ENCODE data around the gene RAB25. TPM values are rescaled to one million over a fixed set of nuclear protein-coding genes. Genes with fewer than 3 reads are reported as not detected.

The RAB25 gene
- total RNA-seq, 1 experiment from 2014 or later: not detected

- Histone ChIP-seq H3K36me3 (no peaks in the 10 kb centered on the region), H3K27me3 (no peaks in the 10 kb centered on the region), H3K9me3 (replicated peaks) (no peaks in the 10 kb centered on the region), H3K27ac (peak overlapping the region; percentile 96), H3K4me3 (no peak overlapping the region), H3K4me1 (peaks cover 67% of the 10 kb centered on the region)
- peak; percentile 85 to 86 for DNase-seq
Measured at GRCh38 chr1:156119503-156120209, 58.7 kb downstream of the RAB25 start.

Other genes with a start within 250 kb of the RAB25 start
- 22.8 and 25.8 TPM in 2 replicates for gene GON4L, start 203.9 kb upstream of the RAB25 start, total RNA-seq (2014; rRNA removed; shearing (Covaris generic))
- 6.8 and 6.9 TPM in 2 replicates for gene SYT11, start 201.6 kb upstream of the RAB25 start, total RNA-seq (2014; rRNA removed; shearing (Covaris generic))
- 19.4 and 26.0 TPM in 2 replicates for gene RIT1, start 149.8 kb upstream of the RAB25 start, total RNA-seq (2014; rRNA removed; shearing (Covaris generic))
- gene KHDC4, start 126.7 kb upstream of the RAB25 start, total RNA-seq (2014; rRNA removed; shearing (Covaris generic)): 36.4 and 52.1 TPM in 2 replicates
- gene RXFP4, start 119.5 kb upstream of the RAB25 start, total RNA-seq (2014; rRNA removed; shearing (Covaris generic)): 0.08 TPM in 1 of 2 replicates, not detected in the other
- gene ARHGEF2, start 82.6 kb upstream of the RAB25 start, total RNA-seq (2014; rRNA removed; shearing (Covaris generic)): 152 and 167 TPM in 2 replicates
- gene SSR2, start 40.2 kb upstream of the RAB25 start, total RNA-seq (2014; rRNA removed; shearing (Covaris generic)): 170 and 183 TPM in 2 replicates
- 34.4 and 36.5 TPM in 2 replicates for gene UBQLN4, start 7.4 kb upstream of the RAB25 start, total RNA-seq (2014; rRNA removed; shearing (Covaris generic))
- 24.8 and 33.3 TPM in 2 replicates for gene LAMTOR2, start 6.4 kb upstream of the RAB25 start, total RNA-seq (2014; rRNA removed; shearing (Covaris generic))
- gene MEX3A, start 21.3 kb downstream of the RAB25 start, total RNA-seq (2014; rRNA removed; shearing (Covaris generic)): 21.8 and 22.3 TPM in 2 replicates
- 113 and 114 TPM in 2 replicates for gene LMNA, start 53.6 kb downstream of the RAB25 start, total RNA-seq (2014; rRNA removed; shearing (Covaris generic))
- gene SEMA4A, start 92.4 kb downstream of the RAB25 start, total RNA-seq (2014; rRNA removed; shearing (Covaris generic)): 1.2 and 2.1 TPM in 2 replicates
- gene SLC25A44, start 132.9 kb downstream of the RAB25 start, total RNA-seq (2014; rRNA removed; shearing (Covaris generic)): 12.3 and 12.9 TPM in 2 replicates
- 59.7 and 63.5 TPM in 2 replicates for gene PMF1, start 151.8 kb downstream of the RAB25 start, total RNA-seq (2014; rRNA removed; shearing (Covaris generic))
- gene BGLAP, start 181.0 kb downstream of the RAB25 start, total RNA-seq (2014; rRNA removed; shearing (Covaris generic)): 0.18 and 0.38 TPM in 2 replicates
- gene PAQR6, start 186.9 kb downstream of the RAB25 start, total RNA-seq (2014; rRNA removed; shearing (Covaris generic)): 1.2 and 1.7 TPM in 2 replicates
- 70.3 and 74.2 TPM in 2 replicates for gene SMG5, start 221.7 kb downstream of the RAB25 start, total RNA-seq (2014; rRNA removed; shearing (Covaris generic))
- gene TMEM79, start 223.2 kb downstream of the RAB25 start, total RNA-seq (2014; rRNA removed; shearing (Covaris generic)): 2.6 and 2.7 TPM in 2 replicates
- 4.7 and 6.1 TPM in 2 replicates for gene GLMP, start 234.5 kb downstream of the RAB25 start, total RNA-seq (2014; rRNA removed; shearing (Covaris generic))
- gene VHLL, start 238.1 kb downstream of the RAB25 start, total RNA-seq (2014; rRNA removed; shearing (Covaris generic)): 0.63 TPM in 1 of 2 replicates, not detected in the other